H1 (cell line): ENCODE measurements around the gene DIP2C. TPM values are rescaled to one million over a fixed set of nuclear protein-coding genes. Genes with fewer than 3 reads are reported as not detected.
"Not testable (repeated sequence)": the region's sequence is repeated elsewhere in the genome, so short reads cannot be mapped to it uniquely, and the experiment has no call there.

Experiments used
- CTCF ChIA-PET: fragments of 300-600 bp; sonication (Branson Sonifier 250); formaldehyde crosslinking; loops from one replicate; lab custom pipeline; 2021; ENCODE audit not compliant: partially characterized antibody; lab: Charles Lee
- POLR2A ChIA-PET: fragments of 300-600 bp; sonication (Branson Sonifier 250); formaldehyde crosslinking; loops from one replicate; lab custom pipeline; 2021; ENCODE audit warnings: inconsistent platforms; ENCODE audit not compliant: partially characterized antibody; lab: Charles Lee
- DNase-seq, 2 experiments: peaks; one replicate each; pipeline versions ENCODE4 v3.0.0 to v3.0.0-alpha.2; 2010 to 2022; ENCODE audit warnings: low spot score in 2 of 2, low read depth in 1 of 2, mixed read lengths in 1 of 2
- FAIRE-seq: peaks from 2 replicates; lab custom pipeline; 2011; peaks lifted over from hg19 to GRCh38; lab: Jason Lieb, UNC
- H2AFZ ChIP-seq: 2 replicates; pipeline ENCODE4 v1.8.1; 2012; ENCODE audit warnings: low read length, inconsistent platforms
- H2AK5ac ChIP-seq: 2 replicates; pipeline ENCODE4 v1.6.1; 2013; ENCODE audit warnings: low read depth, low read length
- H2BK120ac ChIP-seq: replicated peaks from 2 replicates; pipeline ENCODE3; 2013; ENCODE audit warnings: low read depth, low read length, inconsistent platforms
- H2BK12ac ChIP-seq: 2 replicates; pipeline ENCODE4 v1.6.1; 2013; ENCODE audit warnings: low read depth, low read length
- H2BK15ac ChIP-seq: 2 replicates; pipeline ENCODE4 v1.6.1; 2013; ENCODE audit warnings: low read length
- H2BK20ac ChIP-seq: 2 replicates; pipeline ENCODE4 v1.6.1; 2013; ENCODE audit warnings: low read length
- H2BK5ac ChIP-seq: 2 replicates; pipeline ENCODE4 v1.6.1; 2013; ENCODE audit warnings: low read depth, low read length
- H3K14ac ChIP-seq: 2 replicates; pipeline ENCODE4 v1.6.1; 2013; ENCODE audit warnings: inconsistent platforms; ENCODE audit not compliant: insufficient read length
- H3K18ac ChIP-seq: 2 replicates; pipeline ENCODE4 v1.6.1; 2013; ENCODE audit warnings: low read length; ENCODE audit errors: extremely low read depth
- H3K23ac ChIP-seq: 2 replicates; pipeline ENCODE4 v1.6.1; 2013; ENCODE audit warnings: inconsistent platforms; ENCODE audit not compliant: insufficient read length
- H3K23me2 ChIP-seq: 2 replicates; pipeline ENCODE4 v1.6.1; 2013; ENCODE audit warnings: low read depth, low read length
- H3K27ac ChIP-seq: 2 replicates; pipeline ENCODE4 v1.6.1; 2011; ENCODE audit warnings: low read depth, low read length, inconsistent platforms
- H3K27me3 ChIP-seq, 4 experiments: replicated peaks in 1 of 4; 1 replicate in 1 of 4; 2 replicates in 3 of 4; pipeline versions ENCODE4 v1.6.1 to v1.8.1; 2011 to 2013; ENCODE audit warnings: low read length in 3 of 4, mild to moderate bottlenecking in 3 of 4, inconsistent platforms in 2 of 4, mixed read lengths in 2 of 4, moderate library complexity in 1 of 4; ENCODE audit not compliant: control insufficient read depth in 3 of 4, insufficient read depth in 3 of 4; ENCODE audit errors: extremely low read depth in 1 of 4
- H3K36me3 ChIP-seq, 4 experiments: 2 replicates each; pipeline versions ENCODE4 v1.6.1 to v1.8.1; 2011 to 2013; ENCODE audit warnings: mild to moderate bottlenecking in 4 of 4, low read length in 3 of 4, moderate library complexity in 2 of 4, control low read depth in 1 of 4, inconsistent platforms in 1 of 4; ENCODE audit not compliant: insufficient read depth in 4 of 4, control insufficient read depth in 2 of 4
- H3K4ac ChIP-seq: replicated peaks from 2 replicates; pipeline ENCODE3; 2013; ENCODE audit warnings: low read length, low read depth, mixed read lengths, inconsistent platforms; ENCODE audit not compliant: insufficient read length
- H3K4me1 ChIP-seq, 4 experiments: replicated peaks in 1 of 4; 1 replicate in 1 of 4; 2 replicates in 3 of 4; pipeline versions ENCODE4 v1.6.1 to v1.8.1; 2011 to 2013; ENCODE audit warnings: low read length in 3 of 4, inconsistent platforms in 2 of 4, mixed read lengths in 1 of 4; ENCODE audit not compliant: insufficient read depth in 4 of 4, control insufficient read depth in 3 of 4
- H3K4me2 ChIP-seq, 2 experiments: 2 replicates each; pipeline versions ENCODE4 v1.6.1 to v1.8.1; 2011 to 2013; ENCODE audit warnings: low read depth in 2 of 2, low read length in 2 of 2, control low read depth in 1 of 2, inconsistent platforms in 1 of 2, mild to moderate bottlenecking in 1 of 2; ENCODE audit not compliant: insufficient read depth in 1 of 2
- H3K4me3 ChIP-seq, 4 experiments: fragments of 200-600, 300-600 bp in 1 of 4; sonication (generic), shearing (Covaris generic), sonication (Bioruptor Twin) in 1 of 4; 2 replicates each; pipeline versions ENCODE4 v1.5.1 to v1.8.1; 2011 to 2016; ENCODE audit warnings: low read length in 4 of 4, low read depth in 3 of 4, control low read depth in 2 of 4, inconsistent platforms in 2 of 4, mild to moderate bottlenecking in 2 of 4, mixed read lengths in 1 of 4, moderate library complexity in 1 of 4; ENCODE audit not compliant: insufficient read depth in 2 of 4; ENCODE audit errors: extremely low read depth in 1 of 4
- H3K56ac ChIP-seq: replicated peaks from 2 replicates; pipeline ENCODE3; 2013; ENCODE audit warnings: low read depth, mild to moderate bottlenecking, mixed read lengths, low read length, inconsistent platforms; ENCODE audit not compliant: insufficient read length
- H3K79me1 ChIP-seq: 2 replicates; pipeline ENCODE4 v1.6.1; 2013; ENCODE audit warnings: low read depth, low read length, control low read depth
- H3K79me2 ChIP-seq, 2 experiments: 2 replicates each; pipeline versions ENCODE4 v1.6.1 to v1.8.1; 2012 to 2013; ENCODE audit warnings: low read length in 2 of 2, mild to moderate bottlenecking in 2 of 2, inconsistent platforms in 1 of 2; ENCODE audit not compliant: insufficient read depth in 2 of 2, control insufficient read depth in 1 of 2
- H3K9ac ChIP-seq, 4 experiments: replicated peaks in 1 of 4; 1 replicate in 1 of 4; 2 replicates in 3 of 4; pipeline versions ENCODE4 v1.6.1 to v1.8.1; 2011 to 2013; ENCODE audit warnings: low read depth in 3 of 4, low read length in 3 of 4, control low read depth in 2 of 4, mild to moderate bottlenecking in 2 of 4, moderate library complexity in 2 of 4, inconsistent platforms in 1 of 4; ENCODE audit errors: extremely low read depth in 1 of 4
- H3K9me3 ChIP-seq, 2 experiments: 2 replicates each; pipeline versions ENCODE4 v1.6.1 to v1.8.1; 2012 to 2013; ENCODE audit warnings: mild to moderate bottlenecking in 2 of 2, moderate library complexity in 2 of 2, control low read depth in 1 of 2, inconsistent platforms in 1 of 2, low read depth in 1 of 2, low read length in 1 of 2, mixed read lengths in 1 of 2; ENCODE audit not compliant: insufficient read depth in 2 of 2
- H4K20me1 ChIP-seq, 2 experiments: replicated peaks in 1 of 2; 2 replicates each; pipeline versions ENCODE3 to v1.8.1; 2011 to 2013; ENCODE audit warnings: inconsistent platforms in 2 of 2, low read length in 2 of 2, mild to moderate bottlenecking in 1 of 2; ENCODE audit not compliant: insufficient read depth in 2 of 2, control insufficient read depth in 1 of 2
- H4K5ac ChIP-seq: 2 replicates; pipeline ENCODE4 v1.6.1; 2013; ENCODE audit warnings: low read length, low read depth, mixed read lengths, inconsistent platforms; ENCODE audit not compliant: insufficient read length
- H4K8ac ChIP-seq: 2 replicates; pipeline ENCODE4 v1.8.0; 2013; ENCODE audit warnings: mild to moderate bottlenecking, moderate library complexity, low read length, inconsistent platforms; ENCODE audit not compliant: insufficient read depth; ENCODE audit errors: extremely low read depth
- H4K91ac ChIP-seq: replicated peaks from 2 replicates; pipeline ENCODE3; 2013; ENCODE audit warnings: low read length, mixed read lengths, inconsistent platforms; ENCODE audit not compliant: insufficient read length
- WGBS, 2 experiments: shearing (Covaris generic) in 1 of 2; methylation state at CpG; one replicate each; pipeline versions ENCODE4 v1.1.6 to v1.1.7; 2013 to 2015; ENCODE audit warnings: low lambda C conversion rate in 2 of 2, mixed read lengths in 2 of 2, inconsistent platforms in 1 of 2, low coverage in 1 of 2, missing lambda C conversion rate in 1 of 2; ENCODE audit not compliant: insufficient replicate concordance in 2 of 2, insufficient coverage in 1 of 2, insufficient read length in 1 of 2; ENCODE audit errors: extremely low coverage in 1 of 2, missing lambda C conversion rate in 1 of 2; 5-methylcytosine and 5-hydroxymethylcytosine counted together
- polyA plus RNA-seq, 7 experiments: library from polyadenylated mRNA; depleted of rRNA in 3 of 7; stranded (reverse) in 5 of 7; unstranded in 2 of 7; fragments of >200 nt in 5 of 7; fragments of 200-250 nt in 2 of 7; gene quantifications; 1 replicate in 5 of 7; 2 replicates in 1 of 7; 4 replicates in 1 of 7; pipeline versions ENCODE4 v1.2.1 to v1.2.3, GENCODE V29; 2011 to 2013; ENCODE audit warnings: missing spikeins in 2 of 7, mixed read lengths in 2 of 7
- total RNA-seq: library from RNA; stranded (reverse); fragmentation: NEBNext Ultra II Directional; extraction: Animal tissue kit (Norgen Biotek cat#: 25700); gene quantifications from 2 replicates; pipeline ENCODE4 v1.2.1, GENCODE V29; 2021

Gene DIP2C
- total and polyA plus RNA-seq, 2 of the 8 experiments (the other 6 are each of a cell fraction or from before 2014, with no cell fraction given): 3.8 to 9.3 TPM

GRCh38 chr10:265816-266588, 423.5 kb downstream of the DIP2C start:
- POLR2A ChIA-PET, H2BK5ac ChIP-seq, H3K4me3 ChIP-seq, H4K8ac ChIP-seq, H3K18ac ChIP-seq, H2BK15ac ChIP-seq, H3K36me3 ChIP-seq, H3K56ac ChIP-seq, H3K9me3 ChIP-seq, H3K27me3 ChIP-seq, H3K23ac ChIP-seq, H4K20me1 ChIP-seq, H3K4me2 ChIP-seq, H4K91ac ChIP-seq, H3K4ac ChIP-seq, DNase-seq, H2AK5ac ChIP-seq, FAIRE-seq, H3K79me2 ChIP-seq, H3K4me1 ChIP-seq, H2BK12ac ChIP-seq, H3K14ac ChIP-seq, H3K79me1 ChIP-seq, H3K9ac ChIP-seq, H3K27ac ChIP-seq, H3K23me2 ChIP-seq, H4K5ac ChIP-seq, H2AFZ ChIP-seq, H2BK20ac ChIP-seq, H2BK120ac ChIP-seq: not testable (repeated sequence)
- CTCF ChIA-PET: interaction anchor here (0.9 kb wide), 1 partner anchor 16 kb away, joined by 3 read pairs; no protein-coding TSS in a partner anchor
- WGBS, 2 experiments: 91% methylated on average over 5 of the region's 5 CpGs; no CpG with 5 or more reads in 1 of the 2 experiments

GRCh38 chr10:265074-265440, 424.4 kb downstream of the DIP2C start:
- H2BK12ac ChIP-seq, H3K4ac ChIP-seq, H3K27me3 ChIP-seq, H2BK20ac ChIP-seq, CTCF ChIA-PET, H3K23ac ChIP-seq, H3K36me3 ChIP-seq, FAIRE-seq, H4K91ac ChIP-seq, H3K9me3 ChIP-seq, H3K4me3 ChIP-seq, H3K18ac ChIP-seq, H3K14ac ChIP-seq, H3K4me2 ChIP-seq, H3K4me1 ChIP-seq, H3K23me2 ChIP-seq, H3K9ac ChIP-seq, H2BK5ac ChIP-seq, DNase-seq, H4K8ac ChIP-seq, H3K56ac ChIP-seq, H2BK120ac ChIP-seq, H4K20me1 ChIP-seq, POLR2A ChIA-PET, H2AFZ ChIP-seq, H3K79me1 ChIP-seq, H4K5ac ChIP-seq, H3K27ac ChIP-seq, H2BK15ac ChIP-seq, H3K79me2 ChIP-seq, H2AK5ac ChIP-seq: not testable (repeated sequence)
- 97% methylated on average over 6 of the region's 6 CpGs; no CpG with 5 or more reads in 1 of the 2 experiments for WGBS, 2 experiments
